Measurements from ENCODE around the gene NPBWR2.

- no peak for TF ChIP-seq CTCF (IDR thresholded peaks at IDR 0.05)
- TF ChIP-seq POLR2A (IDR thresholded peaks at IDR 0.05): no peak
Observed at GRCh38 chr20:64109831-64110391, 2.5 kb upstream of the NPBWR2 start.

All from lower leg skin (tissue), 3 donors.